K562 (cell line): ENCODE data around the gene FYTTD1. TPM values are rescaled to one million over a fixed set of nuclear protein-coding genes. Genes with fewer than 3 reads are reported as not detected.
A peak's percentile ranks its signal among the peaks of the same experiment; 100 is the strongest.

Source experiments
- BRF2 ChIP-seq: IDR thresholded peaks from 3 replicates; pipeline ENCODE4 v1.6.1; 2011; ENCODE audit warnings: borderline replicate concordance, mild to moderate bottlenecking; ENCODE audit not compliant: insufficient read length, insufficient read depth
- CHCHD3 ChIP-seq: fragments of 250-450 bp; sonication (Bioruptor Pico); IDR thresholded peaks from 2 replicates; pipeline ENCODE4 v2.1.2; 2022; ENCODE audit warnings: mild to moderate bottlenecking
- HMBOX1 ChIP-seq: sonication (generic); IDR thresholded peaks from 2 replicates; pipeline ENCODE4 v1.6.1; 2016
- HNRNPLL ChIP-seq: fragments of 200-400 bp; formaldehyde crosslinking; IDR thresholded peaks from 2 replicates; pipeline ENCODE4 v1.6.1; 2017; ENCODE audit warnings: low read length, low read depth, mild to moderate bottlenecking; ENCODE audit not compliant: poor library complexity, severe bottlenecking
- MAX ChIP-seq: sonication (generic); formaldehyde crosslinking; IDR thresholded peaks from 2 replicates; pipeline ENCODE4 v1.9.0; 2022; ENCODE audit warnings: mild to moderate bottlenecking, missing genetic modification reagents
- RBBP5 ChIP-seq: fragments of 200-600 bp; sonication (generic); IDR thresholded peaks from 2 replicates; pipeline ENCODE4 v1.6.1; 2012; ENCODE audit warnings: borderline replicate concordance, mild to moderate bottlenecking, low read length, control low read depth, inconsistent platforms; ENCODE audit not compliant: insufficient read depth, poor library complexity, severe bottlenecking
- RBM17 ChIP-seq: fragments of 200-400 bp; formaldehyde crosslinking; IDR thresholded peaks from 2 replicates; pipeline ENCODE4 v1.6.1; 2017; ENCODE audit warnings: low read depth, mild to moderate bottlenecking, low read length, borderline replicate concordance
- SRSF3 ChIP-seq: fragments of 200-400 bp; formaldehyde crosslinking; IDR thresholded peaks from 2 replicates; pipeline ENCODE4 v1.6.1; 2016; ENCODE audit warnings: mild to moderate bottlenecking, low read length, moderate library complexity; ENCODE audit not compliant: insufficient read depth
- THRB ChIP-seq: fragments of 450-650 bp; formaldehyde crosslinking; conservative IDR thresholded peaks from 2 replicates; pipeline ENCODE4 v1.4.0; 2022; ENCODE audit warnings: mild to moderate bottlenecking, missing genetic modification characterization
- USF2 ChIP-seq: sonication (generic); formaldehyde crosslinking; IDR thresholded peaks from 2 replicates; pipeline ENCODE4 v1.5.0; 2020; ENCODE audit warnings: missing genetic modification reagents
- ZBTB8A ChIP-seq: fragments of 450-650 bp; IDR thresholded peaks from 2 replicates; pipeline ENCODE4 v1.6.1; 2018; ENCODE audit warnings: mild to moderate bottlenecking, moderate library complexity; ENCODE audit not compliant: partially characterized antibody
- ZNF609 ChIP-seq: sonication (generic); formaldehyde crosslinking; IDR thresholded peaks from 2 replicates; pipeline ENCODE4 v1.8.1; 2023; ENCODE audit warnings: missing genetic modification reagents, mild to moderate bottlenecking, borderline replicate concordance
- ZNF639 ChIP-seq, 2 experiments: fragments of 200-800 bp in 1 of 2; sonication (Bioruptor generic) in 1 of 2; sonication (generic) in 1 of 2; formaldehyde crosslinking in 1 of 2; IDR thresholded peaks in 1 of 2; conservative IDR thresholded peaks in 1 of 2; 2 replicates each; pipeline versions ENCODE4 v1.5.0 to v1.6.1; 2016 to 2020; ENCODE audit warnings: missing compliant biosample characterization in 1 of 2, missing genetic modification characterization in 1 of 2, missing genetic modification reagents in 1 of 2
- polyA plus RNA-seq, 8 experiments: library from polyadenylated mRNA; depleted of rRNA in 4 of 8; stranded (reverse) in 5 of 8; unstranded in 3 of 8; fragments of >200 nt; fragmentation: Nextera tagmentation in 2 of 8; fragmentation: Illumina TruSeq in 1 of 8; extraction: Ambion mirVana in 2 of 8; extraction: Trizol in 1 of 8; gene quantifications; 2 replicates each; pipeline versions ENCODE4 v1.2.1 to v1.2.3, GENCODE V29; 2011 to 2014; ENCODE audit warnings: inconsistent platforms in 1 of 8, missing spikeins in 1 of 8
- total RNA-seq, 7 experiments: library from RNA; depleted of rRNA in 6 of 7; stranded (reverse); fragments of >200 nt in 6 of 7; fragmentation: Illumina TruSeq in 2 of 7; extraction: Trizol in 2 of 7; gene quantifications; 2 replicates each; pipeline versions ENCODE4 v1.2.1 to v1.2.3, GENCODE V29; 2011 to 2021; ENCODE audit warnings: low replicate concordance in 1 of 7

Gene FYTTD1
- total and polyA plus RNA-seq, 9 of the 15 experiments (the other 6 are each of a cell fraction or from before 2014, with no cell fraction given): 35.7 to 106 (median 76.3) TPM

GRCh38 chr3:197750858-197751737, 1.4 kb downstream of the FYTTD1 start (continued):
- no peak for TF ChIP-seq ZNF609 (CRISPR knock-in tag)
- TF ChIP-seq BRF2: no peak
- no peak for TF ChIP-seq ZNF639 (CRISPR knock-in tag; conservative IDR thresholded peaks at IDR 0.05 in 1 of 2, IDR thresholded peaks at IDR 0.05 in 1 of 2)
- TF ChIP-seq SRSF3: no peak
- no peak for TF ChIP-seq CHCHD3 (CRISPR knock-in tag)
- TF ChIP-seq MAX: 0 out of 2 replicates have a peak, but pooled peaks have one; percentile 0
- no peak for TF ChIP-seq RBM17
- no peak for TF ChIP-seq ZBTB8A
- TF ChIP-seq USF2 (CRISPR knock-in tag): no peak
- no peak for TF ChIP-seq HMBOX1
- no peak for TF ChIP-seq THRB (CRISPR knock-in tag)
- no peak for TF ChIP-seq RBBP5
- TF ChIP-seq HNRNPLL: no peak
